Endothelial cell of umbilical vein (primary cell): ENCODE measurements around the gene KRT17. TPM values are rescaled to one million over a fixed set of nuclear protein-coding genes. Genes with fewer than 3 reads are reported as not detected.
"Not testable (repeated sequence)": the region's sequence is repeated elsewhere in the genome, so short reads cannot be mapped to it uniquely, and the experiment has no call there.

ENCODE experiments used
- BruUV-seq: library from RNA; stranded (reverse); fragments of 400-500 nt; replicated peaks from 2 replicates; lab custom pipeline; 2021; lab: Mats Ljungman, UMichigan
- CTCF ChIA-PET: fragments of 300-600, 350-600 bp; sonication (Branson Sonifier 250); formaldehyde crosslinking; loops from one replicate; lab custom pipeline; 2021; ENCODE audit warnings: antibody characterized with exemption, inconsistent platforms; lab: Charles Lee
- POLR2A ChIA-PET: fragments of 300-600, 350-600 bp; sonication (Branson Sonifier 250); formaldehyde crosslinking; loops from one replicate; lab custom pipeline; 2021; ENCODE audit warnings: antibody characterized with exemption, inconsistent platforms; lab: Charles Lee
- DNase-seq: peaks from one replicate; pipeline ENCODE4 v3.0.0-alpha.2; 2011; ENCODE audit warnings: low read depth, low spot score
- FAIRE-seq: peaks from 2 replicates; lab custom pipeline; 2011; peaks lifted over from hg19 to GRCh38; lab: Jason Lieb, UNC
- H2AFZ ChIP-seq: 2 replicates; pipeline ENCODE4 v1.6.0; 2012; ENCODE audit warnings: low read depth, low read length, control low read depth, inconsistent platforms
- H3K27ac ChIP-seq: 2 replicates; pipeline ENCODE4 v1.5.1; 2011; ENCODE audit warnings: low read depth, mild to moderate bottlenecking, control low read depth, low read length, moderate library complexity; ENCODE audit not compliant: insufficient read depth
- H3K27me3 ChIP-seq, 2 experiments: 2 replicates each; pipeline versions ENCODE4 v1.6.0 to v1.6.1; 2011; ENCODE audit warnings: low read length in 2 of 2, mixed read lengths in 1 of 2; ENCODE audit not compliant: control insufficient read depth in 2 of 2, insufficient read depth in 2 of 2
- H3K36me3 ChIP-seq, 2 experiments: 2 replicates in 1 of 2; 3 replicates in 1 of 2; pipeline ENCODE4 v1.5.1; 2011; ENCODE audit warnings: low read length in 2 of 2, mild to moderate bottlenecking in 1 of 2, moderate library complexity in 1 of 2; ENCODE audit not compliant: control insufficient read depth in 2 of 2, insufficient read depth in 2 of 2; ENCODE audit errors: extremely low read depth in 1 of 2
- H3K4me1 ChIP-seq: 3 replicates; pipeline ENCODE4 v1.5.1; 2011; ENCODE audit warnings: mild to moderate bottlenecking, low read length; ENCODE audit not compliant: control insufficient read depth, insufficient read depth; ENCODE audit errors: extremely low read depth
- H3K4me2 ChIP-seq: 2 replicates; pipeline ENCODE4 v1.6.1; 2011; ENCODE audit warnings: low read length, control low read depth, mixed read lengths; ENCODE audit not compliant: insufficient read depth
- H3K4me3 ChIP-seq, 3 experiments: fragments of 200-600 bp in 1 of 3; sonication (generic), shearing (Covaris generic) in 1 of 3; replicated peaks in 1 of 3; 2 replicates each; pipeline ENCODE4 v1.5.1; 2011 to 2016; ENCODE audit warnings: control low read depth in 3 of 3, low read length in 3 of 3, mild to moderate bottlenecking in 2 of 3, inconsistent platforms in 1 of 3, low read depth in 1 of 3, moderate library complexity in 1 of 3; ENCODE audit not compliant: insufficient read depth in 1 of 3
- H3K79me2 ChIP-seq: 2 replicates; pipeline ENCODE4 v1.6.0; 2012; ENCODE audit warnings: low read length, inconsistent platforms; ENCODE audit not compliant: control insufficient read depth, insufficient read depth
- H3K9ac ChIP-seq: replicated peaks from 2 replicates; pipeline ENCODE3; 2011; ENCODE audit warnings: low read length, control low read depth; ENCODE audit not compliant: insufficient read depth; ENCODE audit errors: extremely low read depth
- H3K9me1 ChIP-seq: replicated peaks from 3 replicates; pipeline ENCODE4 v1.6.0; 2011; ENCODE audit warnings: mild to moderate bottlenecking, low read length; ENCODE audit not compliant: control insufficient read depth, insufficient read depth; ENCODE audit errors: extremely low read depth
- H3K9me3 ChIP-seq: replicated peaks from 2 replicates; pipeline ENCODE4 v1.5.1; 2012; ENCODE audit warnings: low read length, inconsistent platforms; ENCODE audit not compliant: control insufficient read depth, insufficient read depth
- H4K20me1 ChIP-seq: replicated peaks from 2 replicates; pipeline ENCODE3; 2011; ENCODE audit warnings: mild to moderate bottlenecking, low read length; ENCODE audit not compliant: control insufficient read depth, insufficient read depth; ENCODE audit errors: extremely low read depth
- EZH2 ChIP-seq: IDR thresholded peaks from 2 replicates; pipeline ENCODE4 v1.6.1; 2012; ENCODE audit warnings: borderline replicate concordance, low read depth, mild to moderate bottlenecking, moderate library complexity, low read length, inconsistent platforms; ENCODE audit not compliant: severe bottlenecking
- FOS ChIP-seq: IDR thresholded peaks from 2 replicates; pipeline ENCODE4 v1.6.1; 2011; ENCODE audit warnings: mild to moderate bottlenecking, low read length, moderate library complexity, borderline replicate concordance; ENCODE audit not compliant: insufficient read depth
- GATA2 ChIP-seq: IDR thresholded peaks from 2 replicates; pipeline ENCODE4 v1.7.0; 2011; ENCODE audit warnings: low read depth, mild to moderate bottlenecking, moderate library complexity, mixed read lengths, low read length; ENCODE audit not compliant: insufficient read length, insufficient read depth
- JUN ChIP-seq: IDR thresholded peaks from 2 replicates; pipeline ENCODE4 v1.6.1; 2011; ENCODE audit warnings: borderline replicate concordance, low read depth; ENCODE audit not compliant: insufficient read length, insufficient read depth
- MYC ChIP-seq: IDR thresholded peaks from one replicate; pipeline ENCODE4 v1.6.1; 2011; ENCODE audit warnings: mild to moderate bottlenecking, low read depth, low read length
- POLR2A ChIP-seq: IDR thresholded peaks from 2 replicates; pipeline ENCODE4 v1.6.1; 2012; ENCODE audit warnings: low read depth, mild to moderate bottlenecking, control low read depth, low read length
- POLR2AphosphoS5 ChIP-seq: IDR thresholded peaks from 2 replicates; pipeline ENCODE4 v1.6.1; 2012; ENCODE audit warnings: low read depth, mild to moderate bottlenecking, control low read depth, low read length, moderate library complexity; ENCODE audit not compliant: insufficient read depth
- dilution Hi-C: fragments of 300-500 bp; cut with MboI; formaldehyde crosslinking; loops from one replicate; pipeline ENCODE4 v1.15.0; 2019; ENCODE audit warnings: low sequenced_read_pairs; ENCODE audit not compliant: extremely low pct_ligation_motif_present
- intact Hi-C: fragments of 100-400 bp; cut with micrococcal nuclease; formaldehyde crosslinking; loops from one replicate; pipeline ENCODE4 v1.10.0; 2022
- polyA plus RNA-seq, 4 experiments: library from polyadenylated mRNA; depleted of rRNA in 3 of 4; stranded (reverse) in 3 of 4; unstranded in 1 of 4; fragments of >200 nt; gene quantifications; 2 replicates each; pipeline versions ENCODE4 v1.2.1 to v1.2.3, GENCODE V29; 2011 to 2012; ENCODE audit warnings: missing spikeins in 1 of 4
- total RNA-seq: library from RNA; stranded (reverse); gene quantifications from 2 replicates; pipeline ENCODE4 v1.2.3, GENCODE V29; 2021
- TF ChIP-seq, protein P1 (sequence below): IDR thresholded peaks from 2 replicates; pipeline ENCODE4 v1.6.1; 2011; ENCODE audit not compliant: insufficient read depth, insufficient read length
- TF ChIP-seq, protein P2 (sequence below), 2 donors: IDR thresholded peaks; 1 replicate in 1 of 2; 2 replicates in 1 of 2; pipeline ENCODE4 v1.5.1; 2011; ENCODE audit warnings: low read length in 2 of 2, mild to moderate bottlenecking in 2 of 2, moderate library complexity in 2 of 2, control low read depth in 1 of 2, inconsistent platforms in 1 of 2, low read depth in 1 of 2; ENCODE audit not compliant: insufficient read depth in 1 of 2; ENCODE audit errors: extremely low read depth in 1 of 2

KRT17 gene
- total and polyA plus RNA-seq, 2 donors (not counting 3 experiments of a cell fraction or from before 2014, with no cell fraction given): 0.83 to 1.6 TPM

DNA sequence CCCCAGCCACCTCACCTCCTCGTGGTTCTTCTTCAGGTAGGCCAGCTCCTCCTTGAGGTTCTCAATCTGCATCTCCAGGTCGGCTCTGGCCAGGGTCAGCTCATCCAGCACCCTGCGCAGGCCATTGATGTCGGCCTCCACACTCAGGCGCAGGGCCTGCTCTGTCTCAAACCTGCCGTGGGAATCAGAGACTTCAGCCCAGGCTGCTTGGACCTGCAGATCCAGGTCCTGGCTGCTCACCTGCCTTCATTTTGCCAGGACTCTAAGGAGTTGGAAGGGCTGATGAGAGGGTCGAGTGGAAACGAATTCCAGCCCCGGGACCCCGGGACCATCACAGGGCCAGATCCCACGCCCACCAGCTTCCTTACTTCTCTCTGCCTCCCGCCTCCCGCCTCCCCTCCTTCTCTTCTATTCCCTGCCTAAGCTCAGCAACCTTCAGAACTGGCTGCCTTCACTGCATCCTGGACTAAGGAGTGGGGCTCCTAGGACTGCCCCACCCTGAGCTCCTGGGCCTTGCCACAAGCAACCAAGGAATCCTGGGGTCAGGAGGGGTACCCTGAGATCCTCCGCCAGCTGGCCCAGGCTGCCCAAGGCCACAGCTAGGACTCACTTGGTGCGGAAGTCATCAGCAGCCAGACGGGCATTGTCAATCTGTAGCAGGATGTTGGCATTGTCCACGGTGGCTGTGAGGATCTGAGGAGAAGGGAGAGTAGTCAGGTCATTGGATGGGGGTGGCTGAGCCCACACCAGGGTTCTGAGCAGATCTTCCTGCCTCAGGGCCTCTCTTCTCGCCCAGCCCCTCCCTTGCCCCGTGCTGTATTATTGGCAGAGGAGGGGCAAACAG, 1.8 kb downstream of the KRT17 start:
- H3K4me3 ChIP-seq, DNase-seq, H2AFZ ChIP-seq, H4K20me1 ChIP-seq, dilution Hi-C loops, H3K27me3 ChIP-seq, H3K27ac ChIP-seq, POLR2A ChIA-PET, H3K4me2 ChIP-seq, FAIRE-seq, H3K9ac ChIP-seq, intact Hi-C loops, H3K9me3 ChIP-seq, H3K4me1 ChIP-seq, H3K79me2 ChIP-seq, BruUV-seq, H3K36me3 ChIP-seq, H3K9me1 ChIP-seq: not testable (repeated sequence)
- CTCF ChIA-PET: interaction anchor here (1.6 to 1.8 kb wide), 2 partner anchors 26 to 40 kb away, joined by 3 to 7 read pairs; no protein-coding TSS in a partner anchor

DNA sequence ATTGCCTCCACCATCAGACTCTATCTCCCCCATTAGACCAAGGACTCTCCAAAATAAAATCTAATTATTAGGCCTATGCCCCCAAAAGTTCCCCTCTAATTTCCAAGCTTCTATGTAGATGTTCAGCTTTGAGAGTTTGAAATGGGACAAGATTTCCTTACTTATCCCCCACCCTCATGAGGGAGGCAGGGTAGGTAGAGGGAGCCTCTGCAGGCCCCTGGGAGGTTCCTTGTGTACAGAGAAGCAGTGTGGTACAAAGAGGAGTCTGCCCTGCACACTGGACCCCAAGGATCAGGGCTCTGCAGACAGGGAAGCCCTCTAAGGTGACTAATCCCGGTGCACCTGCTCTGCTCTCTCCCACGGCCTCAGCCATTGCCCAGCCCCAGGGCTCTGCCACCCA, 2.5 kb downstream of the KRT17 start:
- POLR2A ChIA-PET: no interaction called here
- H3K4me2 ChIP-seq: no peak overlapping the region
- intact Hi-C loops (no loop called here), dilution Hi-C loops (no loop called here)
- H3K4me1 ChIP-seq: no peaks in the 10 kb centered on the region
- TF ChIP-seq FOS: no peak
- TF ChIP-seq, protein P1, sequence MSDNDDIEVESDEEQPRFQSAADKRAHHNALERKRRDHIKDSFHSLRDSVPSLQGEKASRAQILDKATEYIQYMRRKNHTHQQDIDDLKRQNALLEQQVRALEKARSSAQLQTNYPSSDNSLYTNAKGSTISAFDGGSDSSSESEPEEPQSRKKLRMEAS: no peak
- no peak for TF ChIP-seq EZH2
- no peak for TF ChIP-seq JUN
- no peak for TF ChIP-seq POLR2AphosphoS5
- no peak for TF ChIP-seq MYC
- TF ChIP-seq POLR2A: no peak
- TF ChIP-seq, protein P2, sequence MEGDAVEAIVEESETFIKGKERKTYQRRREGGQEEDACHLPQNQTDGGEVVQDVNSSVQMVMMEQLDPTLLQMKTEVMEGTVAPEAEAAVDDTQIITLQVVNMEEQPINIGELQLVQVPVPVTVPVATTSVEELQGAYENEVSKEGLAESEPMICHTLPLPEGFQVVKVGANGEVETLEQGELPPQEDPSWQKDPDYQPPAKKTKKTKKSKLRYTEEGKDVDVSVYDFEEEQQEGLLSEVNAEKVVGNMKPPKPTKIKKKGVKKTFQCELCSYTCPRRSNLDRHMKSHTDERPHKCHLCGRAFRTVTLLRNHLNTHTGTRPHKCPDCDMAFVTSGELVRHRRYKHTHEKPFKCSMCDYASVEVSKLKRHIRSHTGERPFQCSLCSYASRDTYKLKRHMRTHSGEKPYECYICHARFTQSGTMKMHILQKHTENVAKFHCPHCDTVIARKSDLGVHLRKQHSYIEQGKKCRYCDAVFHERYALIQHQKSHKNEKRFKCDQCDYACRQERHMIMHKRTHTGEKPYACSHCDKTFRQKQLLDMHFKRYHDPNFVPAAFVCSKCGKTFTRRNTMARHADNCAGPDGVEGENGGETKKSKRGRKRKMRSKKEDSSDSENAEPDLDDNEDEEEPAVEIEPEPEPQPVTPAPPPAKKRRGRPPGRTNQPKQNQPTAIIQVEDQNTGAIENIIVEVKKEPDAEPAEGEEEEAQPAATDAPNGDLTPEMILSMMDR (IDR thresholded peaks at IDR 0.05; ENCODE audit: extremely low read depth in 1 of 2, insufficient read depth in 1 of 2, low read depth in 1 of 2, low read length in 2 of 2): no peak
- TF ChIP-seq GATA2: no peak
- no peaks in the 10 kb centered on the region for H3K9me3 ChIP-seq
- H2AFZ ChIP-seq: no peak overlapping the region
- DNase-seq: no peak
- H4K20me1 ChIP-seq: no peaks in the 10 kb centered on the region
- no TSS peak for BruUV-seq
- no peaks in the 10 kb centered on the region for H3K9me1 ChIP-seq
- H3K36me3 ChIP-seq: no peaks in the 10 kb centered on the region
- H3K4me3 ChIP-seq: no peak overlapping the region
- no peaks in the 10 kb centered on the region for H3K79me2 ChIP-seq
- FAIRE-seq: no peak
- no peaks in the 10 kb centered on the region for H3K27me3 ChIP-seq
- CTCF ChIA-PET: interaction anchor here (1.6 kb wide), 1 partner anchor 41 kb away, joined by 3 read pairs; no protein-coding TSS in a partner anchor
- H3K9ac ChIP-seq: no peak overlapping the region
- H3K27ac ChIP-seq: no peak overlapping the region
